Ovary (tissue), 9 donors: Measurements from ENCODE around the gene ANKRD53. TPM values are rescaled to one million over a fixed set of nuclear protein-coding genes. Genes with fewer than 3 reads are reported as not detected.
A peak's percentile ranks its signal among the peaks of the same experiment; 100 is the strongest.

Source experiments
- DNase-seq, 5 donors: peaks; one replicate each; pipeline ENCODE4 v3.0.0-alpha.2; 2019 to 2020
- H3K27ac ChIP-seq, 2 donors: fragments of 200-600 bp; one replicate each; pipeline versions ENCODE4 v1.5.1 to v1.8.0; 2019 to 2022
- H3K27me3 ChIP-seq: fragments of 200-600 bp; one replicate; pipeline ENCODE4 v1.8.0; 2022
- H3K36me3 ChIP-seq: fragments of 200-600 bp; sonication (generic); one replicate; pipeline ENCODE4 v1.5.1; 2019
- H3K4me1 ChIP-seq: one replicate; pipeline ENCODE4 v1.8.1; 2013; ENCODE audit warnings: mild to moderate bottlenecking, moderate library complexity; ENCODE audit not compliant: insufficient read depth
- H3K4me3 ChIP-seq: fragments of 200-600 bp; sonication (generic); one replicate; pipeline ENCODE4 v1.5.1; 2017
- H3K9me3 ChIP-seq, 2 donors: fragments of 200-600 bp in 1 of 2; sonication (generic) in 1 of 2; one replicate each; pipeline versions ENCODE4 v1.5.1 to v1.8.1; 2013 to 2019; ENCODE audit warnings: mild to moderate bottlenecking in 1 of 2, moderate library complexity in 1 of 2
- CTCF ChIP-seq, 3 donors: fragments of 450-650 bp in 2 of 3; fragments of 200-600 bp in 1 of 3; IDR thresholded peaks; one replicate each; pipeline versions ENCODE4 v1.5.1 to v1.8.0; 2016 to 2022; ENCODE audit warnings: antibody characterized with exemption in 3 of 3, mild to moderate bottlenecking in 1 of 3
- EP300 ChIP-seq: sonication (generic); formaldehyde crosslinking; IDR thresholded peaks from one replicate; pipeline ENCODE4 v1.6.1; 2017; ENCODE audit warnings: antibody characterized with exemption
- POLR2A ChIP-seq: fragments of 450-650 bp; IDR thresholded peaks from one replicate; pipeline ENCODE4 v1.6.1; 2017; ENCODE audit warnings: antibody characterized with exemption, mild to moderate bottlenecking, moderate library complexity
- WGBS, 3 donors: extraction: QIAGEN DNeasy Blood & Tissue Kit in 1 of 3; methylation state at CpG; one replicate each; pipeline versions ENCODE4 v1.1.5 to v1.1.7; 2013 to 2017; 5-methylcytosine and 5-hydroxymethylcytosine counted together
- intact Hi-C, 4 donors: fragments of 100-400 bp; cut with DNase I; formaldehyde crosslinking; loops; one replicate each; pipeline versions ENCODE4 v1.11.0 to v1.15.1; 2022 to 2023
- polyA plus RNA-seq, 2 donors: library from polyadenylated mRNA; stranded (reverse); fragments of 200-250 nt in 1 of 2; fragments of 350-450 nt in 1 of 2; fragmentation: Illumina TruSeq in 1 of 2; extraction: RNeasy Lipid Tissue Mini Kit (QIAGEN cat#74804) in 1 of 2; gene quantifications; one replicate each; pipeline ENCODE4 v1.2.3, GENCODE V29; 2013 to 2014
- total RNA-seq, 7 donors: library from RNA; depleted of rRNA in 2 of 7; stranded (reverse); fragments of >200 nt in 2 of 7; fragmentation: NEBNext Ultra II Directional in 3 of 7; extraction: Animal tissue kit (Norgen Biotek cat#: 25700) in 3 of 7; gene quantifications; one replicate each; pipeline versions ENCODE4 v1.1.0 to v1.2.4, GENCODE V29; 2016 to 2023
- donor health status: DM: no; HTN: no; CAD: no; lungs with moderate emphysema.
- donor health status: DM: no; HTN: no; CAD: no.
- donor health status: Bipolar disorder and iron deficiency.
- donor health status: DM: yes; HTN: yes; CAD: no.
- donor health status: DM: no; HTN: no; CAD: no.
- donor health status: DM: yes; HTN: yes; CAD: no.

Gene ANKRD53
- total and polyA plus RNA-seq, 9 donors = 2.0 to 8.3 (median 3.9) TPM

- Histone ChIP-seq H3K4me1 (no peaks in the 10 kb centered on the region), H3K36me3 (no peaks in the 10 kb centered on the region), H3K9me3 (no peaks in the 10 kb centered on the region), H3K27ac (no peak overlapping the region), H3K27me3 (no peaks in the 10 kb centered on the region), H3K4me3 (no peak overlapping the region)
- TF ChIP-seq POLR2A = no peak
- no peak for TF ChIP-seq EP300
- TF ChIP-seq CTCF (IDR thresholded peaks at IDR 0.05) = no peak
- DNase-seq = peak in 1 of 5 donors; percentile 4
- WGBS, 3 donors = 69 to 77% (median 72%) methylated on average over 11 of the region's 11 CpGs
- intact Hi-C loops = loop anchor here in 1 of 4 donors (5.0 kb wide), 1 partner anchor 71 kb away; no protein-coding TSS in a partner anchor
Measured at GRCh38 chr2:70943205-70943871, 35.1 kb upstream of the ANKRD53 start.

- intact Hi-C loops = loop anchor here in 1 of 4 donors (5.0 kb wide), 1 partner anchor 72 kb away; no protein-coding TSS in a partner anchor
- no peaks in the 10 kb centered on the region for H3K9me3 ChIP-seq
- no peaks in the 10 kb centered on the region for H3K27me3 ChIP-seq
- no peak overlapping the region for H3K4me3 ChIP-seq
- no peaks in the 10 kb centered on the region for H3K36me3 ChIP-seq
- H3K27ac ChIP-seq = no peak overlapping the region
- H3K4me1 ChIP-seq = no peaks in the 10 kb centered on the region
- 71 to 88% (median 77%) methylated on average over 4 of the region's 4 CpGs for WGBS, 3 donors
- peak in 1 of 5 donors; percentile 7 for DNase-seq
- TF ChIP-seq EP300 (no peak), POLR2A (no peak), CTCF (IDR thresholded peaks at IDR 0.05) (no peak)
Measured at GRCh38 chr2:70944111-70944690, 34.2 kb upstream of the ANKRD53 start.

GRCh38 chr2:70946832-70947442 is 31.5 kb upstream of the ANKRD53 start:
- Histone ChIP-seq H3K36me3 (no peaks in the 10 kb centered on the region), H3K4me1 (no peaks in the 10 kb centered on the region), H3K4me3 (no peak overlapping the region), H3K27me3 (no peaks in the 10 kb centered on the region), H3K27ac (no peak overlapping the region), H3K9me3 (no peaks in the 10 kb centered on the region)
- intact Hi-C loops = loop anchor here in 3 of 4 donors (5.0 kb wide), 1 partner anchor 75 kb away; no protein-coding TSS in a partner anchor
- 20 to 25% (median 22%) methylated on average over 8 of the region's 8 CpGs for WGBS, 3 donors
- TF ChIP-seq CTCF (IDR thresholded peaks at IDR 0.05) (peak in 2 of 3 donors; percentile 41 to 42), EP300 (no peak)
- peak in 3 of 5 donors; percentile 20 to 52 (median 39) for DNase-seq

- no peak for DNase-seq
- Histone ChIP-seq H3K4me3 (no peak overlapping the region), H3K27ac (no peak overlapping the region), H3K9me3 (no peaks in the 10 kb centered on the region), H3K4me1 (no peaks in the 10 kb centered on the region), H3K36me3 (no peaks in the 10 kb centered on the region), H3K27me3 (no peaks in the 10 kb centered on the region)
- 46 to 59% (median 57%) methylated on average over 11 of the region's 11 CpGs for WGBS, 3 donors
- TF ChIP-seq CTCF (IDR thresholded peaks at IDR 0.05) = no peak
- no peak for TF ChIP-seq EP300
- intact Hi-C loops = loop anchor here in 3 of 4 donors (5.0 kb wide), 1 partner anchor 75 kb away; no protein-coding TSS in a partner anchor
Measured at GRCh38 chr2:70947556-70948184, 30.8 kb upstream of the ANKRD53 start.
